ENCODE results near the gene SMDT1.
A peak's percentile ranks its signal among the peaks of the same experiment; 100 is the strongest.
"Not testable (repeated sequence)": the region's sequence is repeated elsewhere in the genome, so short reads cannot be mapped to it uniquely, and the experiment has no call there.

Gene SMDT1

DNA sequence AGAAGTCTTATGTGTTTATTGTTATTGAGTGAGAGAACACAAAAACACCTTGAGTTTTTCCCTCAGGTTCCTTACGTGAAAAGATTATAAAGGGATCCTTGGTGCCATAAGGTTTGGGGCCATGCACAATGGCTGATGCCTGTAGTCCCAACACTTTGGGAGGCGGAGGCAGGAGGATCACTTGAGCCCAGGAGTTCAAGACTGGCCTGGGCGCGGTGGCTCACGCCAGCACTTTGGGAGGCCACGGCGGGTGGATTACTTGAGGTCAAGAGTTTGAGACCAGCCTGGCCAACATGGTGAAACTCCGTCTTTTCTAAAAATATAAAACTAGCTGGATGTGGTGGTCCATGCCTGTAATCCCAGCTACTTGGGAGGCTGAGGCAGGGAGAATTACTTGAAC is 5.4 kb downstream of the SMDT1 start:
- no peak for DNase-seq (ENCODE audit: low read depth, low spot score)
- TF ChIP-seq POLR2AphosphoS5 (IDR thresholded peaks at IDR 0.05; ENCODE audit: borderline replicate concordance, low read depth, low read length) (no peak), EZH2 (IDR thresholded peaks at IDR 0.05) (no peak), FOXP2 (optimal IDR thresholded peaks at IDR 0.05; ENCODE audit: control extremely low read depth, extremely low read length, insufficient read depth) (no peak)
- Histone ChIP-seq H3K9me3 (ENCODE audit: low read depth, low read length) (peaks cover 7% of the 10 kb centered on the region; the same call in 1 of the 2 replicates), H3K4me3 (no peak overlapping the region), H3K27ac (no peak overlapping the region), H3K36me3 (ENCODE audit: insufficient read depth, low read length) (peaks cover 55% of the 10 kb centered on the region), H3K9ac (ENCODE audit: insufficient read length) (no peak overlapping the region)

DNA sequence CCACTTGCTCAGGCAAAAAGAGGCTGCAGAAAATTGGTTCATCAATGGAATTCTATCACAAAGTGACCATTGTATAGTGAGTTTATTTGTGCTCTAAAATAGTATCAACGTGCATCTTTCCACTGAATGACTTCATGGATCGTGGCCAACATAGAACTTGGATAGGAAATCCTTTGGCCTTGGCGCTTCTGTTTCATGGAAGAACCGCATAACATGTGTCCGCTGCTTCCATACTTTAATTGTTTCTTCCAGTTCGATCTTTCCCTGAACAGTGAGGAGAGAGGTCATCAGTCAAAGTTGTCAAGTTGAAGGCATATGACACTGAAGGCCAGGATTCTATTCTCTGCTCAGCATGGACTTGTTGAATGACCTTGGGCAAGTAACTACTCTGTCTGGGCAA is 6.6 kb downstream of the SMDT1 start:
- no peak overlapping the region for H3K9ac ChIP-seq (ENCODE audit: insufficient read length)
- peaks cover 7% of the 10 kb centered on the region; the same call in 1 of the 2 replicates for H3K9me3 ChIP-seq (ENCODE audit: low read depth, low read length)
- no peak for TF ChIP-seq EZH2 (IDR thresholded peaks at IDR 0.05)
- no peak for TF ChIP-seq FOXP2 (optimal IDR thresholded peaks at IDR 0.05; ENCODE audit: control extremely low read depth, extremely low read length, insufficient read depth)
- no peak for TF ChIP-seq POLR2AphosphoS5 (IDR thresholded peaks at IDR 0.05; ENCODE audit: borderline replicate concordance, low read depth, low read length)
- peaks cover 55% of the 10 kb centered on the region for H3K36me3 ChIP-seq (ENCODE audit: insufficient read depth, low read length)
- H3K27ac ChIP-seq = no peak overlapping the region
- DNase-seq (ENCODE audit: low read depth, low spot score) = no peak
- H3K4me3 ChIP-seq = no peak overlapping the region

DNA sequence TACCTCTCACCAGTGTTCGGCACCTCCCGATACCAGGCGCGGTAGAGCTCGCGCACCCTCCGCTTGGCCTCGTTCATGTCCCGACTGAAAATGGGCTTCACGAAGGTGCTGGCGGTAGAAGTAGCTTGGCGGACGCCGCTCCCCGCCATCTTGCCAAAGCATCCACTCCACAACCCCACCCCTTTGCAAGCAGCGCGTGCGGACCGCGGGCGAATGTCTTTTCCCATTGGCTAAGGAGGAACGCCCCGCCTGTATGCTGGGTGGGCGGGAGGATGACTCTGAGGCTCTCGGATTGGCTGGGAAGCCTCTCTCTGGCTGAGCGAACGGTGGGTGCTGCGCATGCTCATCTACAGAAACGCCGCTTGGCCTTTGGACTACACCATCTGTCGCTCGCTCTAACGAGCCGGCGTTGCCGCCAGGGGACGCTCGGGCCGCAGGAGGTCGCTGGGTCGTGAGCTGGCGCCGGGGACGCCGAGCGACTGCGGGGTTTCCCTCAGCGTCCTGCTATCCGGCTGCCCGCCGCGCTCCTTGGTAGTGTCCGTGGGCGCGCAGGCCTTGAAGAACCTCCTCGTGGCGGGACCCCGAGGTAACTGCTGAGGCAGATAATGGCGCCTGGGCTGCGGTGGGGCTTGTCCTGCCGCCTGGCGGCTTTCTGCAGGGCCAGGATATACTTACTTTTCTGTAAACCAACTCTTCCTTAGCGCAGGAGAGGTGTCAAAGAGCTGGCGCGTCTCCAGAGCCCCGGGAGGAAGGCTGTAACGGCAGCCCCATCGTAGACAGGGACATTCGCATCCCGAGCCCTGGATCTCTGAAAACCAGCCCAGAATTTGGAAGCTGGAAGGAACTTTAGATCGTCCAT is 11.3 kb downstream of the SMDT1 start, which contains the start of gene NDUFA6:
TSS of gene NDUFA6 (minus strand) at position 177 of the 859 bp plus-strand sequence. CDS start at position 149, 28 bp downstream.
- DNase-seq (ENCODE audit: low read depth, low spot score) = peak; percentile 96
- TF ChIP-seq EZH2 (IDR thresholded peaks at IDR 0.05) = no peak
- peak; percentile 91 for TF ChIP-seq POLR2AphosphoS5 (IDR thresholded peaks at IDR 0.05; ENCODE audit: borderline replicate concordance, low read depth, low read length)
- H3K9me3 ChIP-seq (ENCODE audit: low read depth, low read length) = peaks cover 7% of the 10 kb centered on the region; the same call in 1 of the 2 replicates
- peaks cover 27% of the 10 kb centered on the region for H3K36me3 ChIP-seq (ENCODE audit: insufficient read depth, low read length)
- peak within 1 kb of the TSS; percentile 97 for H3K9ac ChIP-seq (ENCODE audit: insufficient read length)
- peak within 1 kb of the TSS; percentile 99 for H3K4me3 ChIP-seq
- H3K27ac ChIP-seq = peak within 1 kb of the TSS; percentile 93

DNA sequence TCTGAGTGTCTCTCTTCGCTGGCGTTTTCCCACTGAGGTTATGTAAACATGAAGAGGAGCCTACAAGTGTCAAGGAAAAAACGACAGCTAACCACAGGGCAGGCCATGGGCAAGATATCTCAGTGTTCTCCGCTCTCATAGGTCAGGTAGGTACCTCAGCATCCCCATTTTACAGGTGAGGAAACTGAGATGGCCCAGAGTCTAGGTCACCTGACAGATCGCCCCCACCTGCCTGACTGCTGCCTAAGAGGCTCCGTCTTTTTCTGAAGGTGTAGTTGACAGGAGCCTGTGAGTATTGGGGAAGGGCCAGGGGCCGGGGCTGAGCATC is 11.9 kb downstream of the SMDT1 start:
- peak overlapping the region; percentile 97 for H3K9ac ChIP-seq (ENCODE audit: insufficient read length)
- H3K27ac ChIP-seq = peak overlapping the region; percentile 64; the same call in 1 of the 2 replicates
- peak overlapping the region; percentile 99 for H3K4me3 ChIP-seq
- TF ChIP-seq FOXP2 (optimal IDR thresholded peaks at IDR 0.05; ENCODE audit: control extremely low read depth, extremely low read length, insufficient read depth) (no peak), POLR2AphosphoS5 (IDR thresholded peaks at IDR 0.05; ENCODE audit: borderline replicate concordance, low read depth, low read length) (no peak), EZH2 (IDR thresholded peaks at IDR 0.05) (no peak)
- H3K36me3 ChIP-seq (ENCODE audit: insufficient read depth, low read length) = peaks cover 21% of the 10 kb centered on the region
- peaks cover 7% of the 10 kb centered on the region; the same call in 1 of the 2 replicates for H3K9me3 ChIP-seq (ENCODE audit: low read depth, low read length)
- DNase-seq (ENCODE audit: low read depth, low spot score) = no peak

DNA sequence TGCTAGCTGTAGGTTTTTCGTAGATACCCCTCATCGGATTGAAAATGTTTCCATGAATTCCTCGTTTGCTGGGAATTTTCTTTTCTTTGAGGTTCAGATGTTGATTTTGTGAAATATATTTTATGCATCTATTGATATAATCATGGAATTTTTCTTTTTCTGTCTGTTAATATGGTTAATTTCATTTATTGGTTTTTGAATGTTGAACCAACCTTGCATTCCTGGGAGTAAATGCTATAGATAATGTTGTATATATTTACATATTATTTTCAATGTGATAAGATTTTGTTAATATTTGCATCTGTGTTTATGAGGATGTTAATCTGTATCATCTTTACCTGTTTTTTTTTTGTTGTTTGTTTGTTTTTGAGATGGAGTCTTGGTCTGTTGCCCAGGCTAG is 21.7 kb downstream of the SMDT1 start:
- H3K9me3 ChIP-seq (ENCODE audit: low read depth, low read length) = no peaks in the 10 kb centered on the region; the same call in 1 of the 2 replicates

DNA sequence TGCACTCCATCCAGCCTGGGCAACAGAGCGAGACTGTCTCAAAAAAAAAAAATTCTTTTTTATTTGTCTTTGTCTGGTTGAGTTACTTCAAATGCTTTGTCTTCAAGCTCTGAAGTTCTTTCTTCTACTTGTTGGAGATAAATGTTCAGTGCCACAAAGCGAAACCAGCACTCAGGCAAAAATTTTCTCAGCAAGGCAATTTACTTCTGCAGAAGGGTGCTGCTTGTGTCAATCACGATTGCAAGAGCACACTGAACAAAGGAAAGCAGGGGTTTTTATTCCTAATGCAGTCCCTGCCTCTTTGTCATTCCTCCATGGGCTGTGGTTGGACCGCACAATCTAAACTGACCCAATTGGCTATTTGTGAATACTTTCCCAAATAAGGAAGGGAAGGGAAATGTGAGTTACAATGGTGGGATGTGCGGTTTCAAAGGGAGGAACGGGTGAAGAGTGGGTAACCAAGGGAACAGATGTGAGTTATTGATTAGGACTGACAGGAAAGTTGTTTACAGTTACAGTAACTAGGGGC is 24.9 kb downstream of the SMDT1 start:
- not testable (repeated sequence) for H3K4me3 ChIP-seq; H3K27ac ChIP-seq; H3K9ac ChIP-seq (ENCODE audit: insufficient read length); DNase-seq (ENCODE audit: low read depth, low spot score); H3K36me3 ChIP-seq (ENCODE audit: insufficient read depth, low read length); H3K9me3 ChIP-seq (ENCODE audit: low read depth, low read length)

More for the DNA sequence above, 21.7 kb downstream of the SMDT1 start:
- DNase-seq (ENCODE audit: low read depth, low spot score) = no peak
- H3K4me3 ChIP-seq = no peak overlapping the region
- no peak overlapping the region for H3K27ac ChIP-seq
- no peak for TF ChIP-seq EZH2 (IDR thresholded peaks at IDR 0.05)
- no peak for TF ChIP-seq POLR2AphosphoS5 (IDR thresholded peaks at IDR 0.05; ENCODE audit: borderline replicate concordance, low read depth, low read length)
- TF ChIP-seq FOXP2 (optimal IDR thresholded peaks at IDR 0.05; ENCODE audit: control extremely low read depth, extremely low read length, insufficient read depth) = no peak
- no peak overlapping the region for H3K9ac ChIP-seq (ENCODE audit: insufficient read length)
- H3K36me3 ChIP-seq (ENCODE audit: insufficient read depth, low read length) = no peaks in the 10 kb centered on the region

DNA sequence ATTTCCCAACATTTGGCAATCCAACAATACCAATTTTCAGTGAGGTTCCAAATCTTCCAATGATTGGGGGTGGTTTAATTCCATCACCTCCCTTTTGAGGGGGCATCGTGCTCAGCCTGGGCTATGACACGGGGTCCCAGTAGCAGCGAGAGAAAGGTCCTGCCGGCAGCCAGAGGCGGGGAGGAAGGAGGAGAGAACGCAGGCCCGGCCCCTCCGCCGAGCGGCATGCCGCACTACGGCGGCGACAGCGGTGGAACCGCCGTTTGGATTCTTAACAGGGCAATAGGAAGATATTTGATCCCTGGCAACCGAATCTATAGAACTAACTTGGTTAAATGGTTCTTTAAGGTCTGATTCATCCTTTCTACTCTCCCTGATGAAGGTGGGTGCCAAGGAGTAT is 29.3 kb downstream of the SMDT1 start:
- TF ChIP-seq EZH2 (IDR thresholded peaks at IDR 0.05) = no peak
- TF ChIP-seq POLR2AphosphoS5 (IDR thresholded peaks at IDR 0.05; ENCODE audit: borderline replicate concordance, low read depth, low read length) = no peak
- no peak for TF ChIP-seq FOXP2 (optimal IDR thresholded peaks at IDR 0.05; ENCODE audit: control extremely low read depth, extremely low read length, insufficient read depth)
- Histone ChIP-seq H3K27ac (no peak overlapping the region), H3K9me3 (ENCODE audit: low read depth, low read length) (no peaks in the 10 kb centered on the region; the same call in 1 of the 2 replicates), H3K4me3 (no peak overlapping the region), H3K36me3 (ENCODE audit: insufficient read depth, low read length) (no peaks in the 10 kb centered on the region), H3K9ac (ENCODE audit: insufficient read length) (no peak overlapping the region)
- no peak for DNase-seq (ENCODE audit: low read depth, low spot score)

DNA sequence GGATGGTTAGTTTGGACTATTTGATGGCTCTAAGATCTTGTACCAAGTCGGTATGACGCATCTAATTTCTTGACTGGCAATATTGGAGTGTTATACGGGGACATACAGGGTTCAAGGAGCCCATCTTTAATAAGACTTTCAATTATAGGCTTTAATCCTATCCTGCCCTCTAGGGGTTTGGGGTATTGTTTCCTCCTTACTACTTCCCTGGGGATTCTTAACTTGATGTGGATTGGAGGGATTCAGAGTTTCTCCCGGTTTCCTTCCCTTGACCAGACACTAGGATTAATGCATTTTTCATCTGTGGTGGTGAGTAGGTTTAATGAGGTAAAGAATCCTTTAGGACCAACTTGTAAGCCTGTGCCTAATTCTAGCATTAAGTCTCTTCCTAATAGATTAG is 32.3 kb downstream of the SMDT1 start:
- H3K9me3 ChIP-seq (ENCODE audit: low read depth, low read length) = no peaks in the 10 kb centered on the region
- TF ChIP-seq FOXP2 (optimal IDR thresholded peaks at IDR 0.05; ENCODE audit: control extremely low read depth, extremely low read length, insufficient read depth) (no peak), EZH2 (IDR thresholded peaks at IDR 0.05) (no peak)
- no peak overlapping the region for H3K27ac ChIP-seq
- no peak overlapping the region for H3K4me3 ChIP-seq
- no peak for DNase-seq (ENCODE audit: low read depth, low spot score)
- no peak overlapping the region for H3K9ac ChIP-seq (ENCODE audit: insufficient read length)
- no peaks in the 10 kb centered on the region for H3K36me3 ChIP-seq (ENCODE audit: insufficient read depth, low read length)

DNA sequence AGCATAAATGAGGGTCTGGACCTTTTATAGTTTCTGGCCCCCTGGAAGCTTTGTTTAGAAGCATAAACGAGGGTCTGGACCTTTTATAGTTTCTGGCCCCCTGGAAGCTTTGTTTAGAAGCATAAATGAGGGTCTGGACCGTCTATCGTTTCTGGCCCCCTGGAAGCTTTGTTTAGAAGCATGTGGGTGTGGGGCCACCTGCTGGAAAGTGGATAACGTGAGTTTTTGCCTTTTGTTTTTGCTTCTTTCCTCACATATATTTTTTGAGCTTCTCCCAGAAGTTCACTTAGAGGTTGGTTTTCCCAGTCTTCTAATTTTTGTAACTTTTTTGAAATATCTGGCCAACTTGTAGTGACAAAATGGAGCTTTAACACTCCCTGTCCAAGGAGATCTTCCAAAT is 33.3 kb downstream of the SMDT1 start:
- H3K27ac ChIP-seq; H3K9me3 ChIP-seq (ENCODE audit: low read depth, low read length); H3K36me3 ChIP-seq (ENCODE audit: insufficient read depth, low read length); H3K4me3 ChIP-seq; H3K9ac ChIP-seq (ENCODE audit: insufficient read length); DNase-seq (ENCODE audit: low read depth, low spot score): not testable (repeated sequence)
